ENCODE results near the gene AQR. TPM values are rescaled to one million over a fixed set of nuclear protein-coding genes. Genes with fewer than 3 reads are reported as not detected.
A peak's percentile ranks its signal among the peaks of the same experiment; 100 is the strongest.

The AQR gene
- total RNA-seq, 1 experiment from 2014 or later = 41.4 TPM

DNA sequence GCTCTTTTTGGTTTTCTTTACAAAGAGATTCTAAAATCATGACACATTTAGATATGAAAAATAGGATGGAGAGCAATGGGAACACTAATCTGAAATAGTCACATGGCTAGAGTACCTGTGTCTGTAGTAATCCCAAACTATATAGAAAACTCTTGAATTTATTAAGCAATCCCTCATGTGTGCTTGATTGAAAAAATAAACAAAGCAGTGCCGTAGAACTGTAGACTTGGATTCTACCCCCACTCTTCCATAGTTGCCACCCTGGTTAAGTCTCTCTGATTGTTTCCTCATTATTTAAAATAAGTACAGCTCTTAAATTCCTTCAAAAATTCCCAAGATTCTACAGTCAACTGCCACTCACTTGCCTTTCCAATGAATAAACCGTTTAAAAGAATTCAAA is 115.3 kb downstream of the AQR start:
- Histone ChIP-seq H3K4me3 (ENCODE audit: low read depth in 2 of 2, low read length in 2 of 2) (no peak overlapping the region), H3K27me3 (ENCODE audit: control insufficient read depth, insufficient read depth, low read length) (no peaks in the 10 kb centered on the region), H3K27ac (ENCODE audit: low read length) (no peak overlapping the region), H3K9me3 (ENCODE audit: control insufficient read depth, insufficient read depth, low read depth, low read length) (no peaks in the 10 kb centered on the region), H3K4me1 (ENCODE audit: control insufficient read depth, insufficient read depth, low read length) (no peaks in the 10 kb centered on the region), H3K36me3 (ENCODE audit: control insufficient read depth, insufficient read depth, low read length) (peaks cover 6% of the 10 kb centered on the region)
- no TSS peak for BruUV-seq (replicated peaks)
- in situ Hi-C loops (cut with HindIII; ENCODE audit: low pct_unique_long_range_greater_than_20kb, low sequenced_read_pairs) (no loop called here), intact Hi-C loops (cut with micrococcal nuclease; ENCODE audit: unreplicated experiment) (no loop called here)
- ChIA-PET POLR2A (no interaction called here), CTCF (no interaction called here)
- no peak for ATAC-seq
- TF ChIP-seq SIN3A (IDR thresholded peaks at IDR 0.05; ENCODE audit: borderline replicate concordance, insufficient read depth, low read depth, low read length) = no peak
- TF ChIP-seq TCF7L2 (IDR thresholded peaks at IDR 0.05; ENCODE audit: low read depth, low read length) = no peak
- TF ChIP-seq, protein P1, sequence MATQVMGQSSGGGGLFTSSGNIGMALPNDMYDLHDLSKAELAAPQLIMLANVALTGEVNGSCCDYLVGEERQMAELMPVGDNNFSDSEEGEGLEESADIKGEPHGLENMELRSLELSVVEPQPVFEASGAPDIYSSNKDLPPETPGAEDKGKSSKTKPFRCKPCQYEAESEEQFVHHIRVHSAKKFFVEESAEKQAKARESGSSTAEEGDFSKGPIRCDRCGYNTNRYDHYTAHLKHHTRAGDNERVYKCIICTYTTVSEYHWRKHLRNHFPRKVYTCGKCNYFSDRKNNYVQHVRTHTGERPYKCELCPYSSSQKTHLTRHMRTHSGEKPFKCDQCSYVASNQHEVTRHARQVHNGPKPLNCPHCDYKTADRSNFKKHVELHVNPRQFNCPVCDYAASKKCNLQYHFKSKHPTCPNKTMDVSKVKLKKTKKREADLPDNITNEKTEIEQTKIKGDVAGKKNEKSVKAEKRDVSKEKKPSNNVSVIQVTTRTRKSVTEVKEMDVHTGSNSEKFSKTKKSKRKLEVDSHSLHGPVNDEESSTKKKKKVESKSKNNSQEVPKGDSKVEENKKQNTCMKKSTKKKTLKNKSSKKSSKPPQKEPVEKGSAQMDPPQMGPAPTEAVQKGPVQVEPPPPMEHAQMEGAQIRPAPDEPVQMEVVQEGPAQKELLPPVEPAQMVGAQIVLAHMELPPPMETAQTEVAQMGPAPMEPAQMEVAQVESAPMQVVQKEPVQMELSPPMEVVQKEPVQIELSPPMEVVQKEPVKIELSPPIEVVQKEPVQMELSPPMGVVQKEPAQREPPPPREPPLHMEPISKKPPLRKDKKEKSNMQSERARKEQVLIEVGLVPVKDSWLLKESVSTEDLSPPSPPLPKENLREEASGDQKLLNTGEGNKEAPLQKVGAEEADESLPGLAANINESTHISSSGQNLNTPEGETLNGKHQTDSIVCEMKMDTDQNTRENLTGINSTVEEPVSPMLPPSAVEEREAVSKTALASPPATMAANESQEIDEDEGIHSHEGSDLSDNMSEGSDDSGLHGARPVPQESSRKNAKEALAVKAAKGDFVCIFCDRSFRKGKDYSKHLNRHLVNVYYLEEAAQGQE (IDR thresholded peaks at IDR 0.05; ENCODE audit: insufficient read depth in 1 of 2, low read depth in 2 of 2, low read length in 1 of 2) = no peak
- TF ChIP-seq POLR2AphosphoS5 (IDR thresholded peaks at IDR 0.05; ENCODE audit: low read depth, low read length) = no peak
- TF ChIP-seq, protein P2, sequence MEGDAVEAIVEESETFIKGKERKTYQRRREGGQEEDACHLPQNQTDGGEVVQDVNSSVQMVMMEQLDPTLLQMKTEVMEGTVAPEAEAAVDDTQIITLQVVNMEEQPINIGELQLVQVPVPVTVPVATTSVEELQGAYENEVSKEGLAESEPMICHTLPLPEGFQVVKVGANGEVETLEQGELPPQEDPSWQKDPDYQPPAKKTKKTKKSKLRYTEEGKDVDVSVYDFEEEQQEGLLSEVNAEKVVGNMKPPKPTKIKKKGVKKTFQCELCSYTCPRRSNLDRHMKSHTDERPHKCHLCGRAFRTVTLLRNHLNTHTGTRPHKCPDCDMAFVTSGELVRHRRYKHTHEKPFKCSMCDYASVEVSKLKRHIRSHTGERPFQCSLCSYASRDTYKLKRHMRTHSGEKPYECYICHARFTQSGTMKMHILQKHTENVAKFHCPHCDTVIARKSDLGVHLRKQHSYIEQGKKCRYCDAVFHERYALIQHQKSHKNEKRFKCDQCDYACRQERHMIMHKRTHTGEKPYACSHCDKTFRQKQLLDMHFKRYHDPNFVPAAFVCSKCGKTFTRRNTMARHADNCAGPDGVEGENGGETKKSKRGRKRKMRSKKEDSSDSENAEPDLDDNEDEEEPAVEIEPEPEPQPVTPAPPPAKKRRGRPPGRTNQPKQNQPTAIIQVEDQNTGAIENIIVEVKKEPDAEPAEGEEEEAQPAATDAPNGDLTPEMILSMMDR (IDR thresholded peaks at IDR 0.05) = no peak
- DNase-seq (ENCODE audit: low read depth, low spot score) = no peak

DNA sequence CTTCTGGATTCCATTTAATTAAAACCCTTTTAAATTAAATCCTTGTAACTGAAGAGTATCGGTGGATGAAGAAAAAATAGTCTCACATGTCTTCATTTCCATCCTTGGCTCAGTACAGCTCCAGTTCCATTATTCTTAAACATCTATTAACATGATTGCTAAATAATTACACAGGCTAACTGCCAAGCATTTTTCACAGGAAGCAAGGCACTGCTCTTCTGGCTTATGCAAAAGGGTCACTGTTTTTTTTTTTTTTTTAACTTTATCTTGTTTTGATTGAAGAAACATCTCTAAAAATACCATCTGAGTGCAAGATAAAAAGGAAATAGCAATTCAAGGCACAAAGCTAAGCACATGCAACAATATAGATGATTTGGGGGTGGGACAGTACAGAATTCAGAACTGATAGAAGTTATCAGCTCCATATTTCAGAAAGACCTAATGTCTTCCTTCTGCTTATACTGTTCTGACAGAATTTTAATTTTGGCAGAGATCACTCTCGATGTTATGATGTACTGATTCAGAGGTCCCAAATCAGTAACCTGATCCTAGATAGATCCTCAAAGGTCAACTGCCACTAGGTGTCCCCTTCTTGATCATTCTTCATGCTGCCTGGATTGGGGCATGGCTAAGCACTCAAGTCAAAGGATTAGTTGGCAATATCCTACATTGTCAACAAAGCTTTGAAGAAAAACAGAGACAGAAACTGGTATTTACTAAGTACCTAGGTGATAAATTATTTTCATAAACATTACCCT is 116.4 kb downstream of the AQR start:
- ChIA-PET CTCF (interaction anchor here (0.6 kb wide), 1 partner anchor 25 kb away, joined by 5 read pairs; no protein-coding TSS in a partner anchor), POLR2A (interaction anchor here (0.5 kb wide), 1 partner anchor 63 kb away, joined by 3 read pairs; no protein-coding TSS in a partner anchor)
- Histone ChIP-seq H3K9me3 (ENCODE audit: control insufficient read depth, insufficient read depth, low read depth, low read length) (no peaks in the 10 kb centered on the region), H3K27me3 (ENCODE audit: control insufficient read depth, insufficient read depth, low read length) (no peaks in the 10 kb centered on the region), H3K4me3 (ENCODE audit: low read depth in 2 of 2, low read length in 2 of 2) (no peak overlapping the region), H3K27ac (ENCODE audit: low read length) (no peak overlapping the region), H3K36me3 (ENCODE audit: control insufficient read depth, insufficient read depth, low read length) (peaks cover 6% of the 10 kb centered on the region), H3K4me1 (ENCODE audit: control insufficient read depth, insufficient read depth, low read length) (no peaks in the 10 kb centered on the region)
- in situ Hi-C loops (cut with HindIII; ENCODE audit: low pct_unique_long_range_greater_than_20kb, low sequenced_read_pairs) = no loop called here
- DNase-seq (ENCODE audit: low read depth, low spot score) (no peak), ATAC-seq (no peak)
- TF ChIP-seq TCF7L2 (IDR thresholded peaks at IDR 0.05; ENCODE audit: low read depth, low read length) = no peak
- TF ChIP-seq, protein P2 (IDR thresholded peaks at IDR 0.05) = peak; percentile 9; the same call in 1 of the 2 replicates
- TF ChIP-seq, protein P1 (IDR thresholded peaks at IDR 0.05; ENCODE audit: insufficient read depth in 1 of 2, low read depth in 2 of 2, low read length in 1 of 2) = no peak
- BruUV-seq (replicated peaks) = no TSS peak
- intact Hi-C loops (cut with micrococcal nuclease; ENCODE audit: unreplicated experiment) = no loop called here
